Liver (tissue), 9 donors: ENCODE results near the gene KCNMA1. TPM values are rescaled to one million over a fixed set of nuclear protein-coding genes. Genes with fewer than 3 reads are reported as not detected.

ENCODE experiments used
- DNase-seq: peaks from one replicate; pipeline ENCODE4 v3.0.0-alpha.2; 2017; ENCODE audit warnings: low spot score
- H3K27ac ChIP-seq, 2 donors: one replicate each; pipeline ENCODE4 v1.7.0; 2013; ENCODE audit warnings: inconsistent platforms in 2 of 2, low read length in 2 of 2, control low read depth in 1 of 2, low read depth in 1 of 2, mild to moderate bottlenecking in 1 of 2
- H3K27me3 ChIP-seq, 4 donors: one replicate each; pipeline versions ENCODE4 v1.6.1 to v1.7.0; 2013; ENCODE audit warnings: low read length in 3 of 4, inconsistent platforms in 1 of 4, mild to moderate bottlenecking in 1 of 4, moderate library complexity in 1 of 4; ENCODE audit not compliant: control insufficient read depth in 4 of 4, insufficient read depth in 4 of 4
- H3K36me3 ChIP-seq, 4 donors: one replicate each; pipeline versions ENCODE4 v1.6.1 to v1.7.0; 2013; ENCODE audit warnings: low read length in 3 of 4, mild to moderate bottlenecking in 3 of 4, low read depth in 1 of 4, moderate library complexity in 1 of 4; ENCODE audit not compliant: control insufficient read depth in 4 of 4, insufficient read depth in 3 of 4
- H3K4me1 ChIP-seq, 4 donors: one replicate each; pipeline versions ENCODE4 v1.6.1 to v1.7.0; 2013; ENCODE audit warnings: low read length in 3 of 4, mild to moderate bottlenecking in 3 of 4, moderate library complexity in 1 of 4; ENCODE audit not compliant: control insufficient read depth in 4 of 4, insufficient read depth in 4 of 4
- H3K4me3 ChIP-seq, 3 donors: one replicate each; pipeline versions ENCODE4 v1.6.1 to v1.7.0; 2013; ENCODE audit warnings: low read length in 3 of 3, control low read depth in 1 of 3, low read depth in 1 of 3, mild to moderate bottlenecking in 1 of 3
- H3K9ac ChIP-seq, 2 donors: one replicate each; pipeline ENCODE4 v1.7.0; 2013; ENCODE audit warnings: low read length in 2 of 2, mild to moderate bottlenecking in 2 of 2, moderate library complexity in 2 of 2, control low read depth in 1 of 2, low read depth in 1 of 2
- H3K9me3 ChIP-seq, 4 donors: one replicate each; pipeline versions ENCODE4 v1.6.1 to v1.7.0; 2013; ENCODE audit warnings: low read length in 3 of 4; ENCODE audit not compliant: control insufficient read depth in 4 of 4
- EGR1 ChIP-seq, 2 donors: IDR thresholded peaks; 2 replicates each; pipeline ENCODE4 v1.6.1; 2016 to 2018; ENCODE audit warnings: antibody characterized with exemption in 2 of 2, low read depth in 2 of 2
- FOXA1 ChIP-seq: IDR thresholded peaks from 2 replicates; pipeline ENCODE4 v1.6.1; 2016; ENCODE audit warnings: antibody characterized with exemption
- FOXA2 ChIP-seq: IDR thresholded peaks from 2 replicates; pipeline ENCODE4 v1.6.1; 2016; ENCODE audit warnings: antibody characterized with exemption
- GABPA ChIP-seq, 2 donors: IDR thresholded peaks in 1 of 2; conservative IDR thresholded peaks in 1 of 2; 2 replicates each; pipeline ENCODE4 v1.6.1; 2016; ENCODE audit warnings: antibody characterized with exemption in 2 of 2, mild to moderate bottlenecking in 1 of 2, moderate library complexity in 1 of 2
- HNF4A ChIP-seq, 2 donors: conservative IDR thresholded peaks; 2 replicates each; pipeline ENCODE4 v1.6.1; 2016; ENCODE audit warnings: antibody characterized with exemption in 2 of 2, mild to moderate bottlenecking in 2 of 2
- HNF4G ChIP-seq: IDR thresholded peaks from 2 replicates; pipeline ENCODE4 v1.6.1; 2016; ENCODE audit warnings: antibody characterized with exemption
- JUND ChIP-seq, 2 donors: IDR thresholded peaks; 2 replicates each; pipeline ENCODE4 v1.6.1; 2016; ENCODE audit warnings: antibody characterized with exemption in 2 of 2
- NR2F2 ChIP-seq: IDR thresholded peaks from 2 replicates; pipeline ENCODE4 v1.6.1; 2016; ENCODE audit warnings: antibody characterized with exemption
- RAD21 ChIP-seq, 2 donors: IDR thresholded peaks; 2 replicates each; pipeline ENCODE4 v1.6.1; 2016; ENCODE audit warnings: antibody characterized with exemption in 2 of 2, mild to moderate bottlenecking in 2 of 2
- RXRA ChIP-seq, 2 donors: IDR thresholded peaks; 2 replicates each; pipeline ENCODE4 v1.6.1; 2017 to 2018; ENCODE audit warnings: antibody characterized with exemption in 2 of 2, mild to moderate bottlenecking in 1 of 2
- SP1 ChIP-seq: IDR thresholded peaks from 2 replicates; pipeline ENCODE4 v1.6.1; 2018; ENCODE audit warnings: antibody characterized with exemption, mild to moderate bottlenecking
- TAF1 ChIP-seq: conservative IDR thresholded peaks from 2 replicates; pipeline ENCODE4 v1.6.1; 2016; ENCODE audit warnings: antibody characterized with exemption, mild to moderate bottlenecking
- YY1 ChIP-seq: IDR thresholded peaks from 2 replicates; pipeline ENCODE4 v1.6.1; 2016; ENCODE audit warnings: antibody characterized with exemption, mild to moderate bottlenecking
- WGBS: extraction: QIAGEN DNeasy Blood & Tissue Kit; methylation state at CpG from one replicate; pipeline ENCODE4 v1.1.7; 2013; 5-methylcytosine and 5-hydroxymethylcytosine counted together
- polyA plus RNA-seq, 2 donors: library from polyadenylated mRNA; stranded (reverse) in 1 of 2; unstranded in 1 of 2; fragments of 200-250 nt in 1 of 2; fragments of >200 nt in 1 of 2; fragmentation: Nextera tagmentation in 1 of 2; extraction: Ambion mirVana in 1 of 2; gene quantifications; one replicate each; pipeline versions ENCODE4 v1.2.1 to v1.2.3, GENCODE V29; 2013 to 2015
- total RNA-seq, 2 donors: library from RNA; depleted of rRNA; stranded (reverse); fragments of >200 nt; gene quantifications; one replicate each; pipeline ENCODE4 v1.2.3, GENCODE V29; 2014
- TF ChIP-seq, protein P1 (sequence below): IDR thresholded peaks from 2 replicates; pipeline ENCODE4 v1.6.1; 2016; ENCODE audit warnings: antibody characterized with exemption
- TF ChIP-seq, protein P2 (sequence below): IDR thresholded peaks from 2 replicates; pipeline ENCODE4 v1.6.1; 2016; ENCODE audit warnings: antibody characterized with exemption
- TF ChIP-seq, protein P3 (sequence below): fragments of 150-350 bp; IDR thresholded peaks from 2 replicates; pipeline ENCODE4 v1.5.1; 2017; ENCODE audit warnings: improper control_type of control experiment, low read depth, low read length; ENCODE audit not compliant: missing input control
- TF ChIP-seq, protein P4 (sequence below): IDR thresholded peaks from 2 replicates; pipeline ENCODE4 v1.6.1; 2016; ENCODE audit warnings: antibody characterized with exemption, mild to moderate bottlenecking
- TF ChIP-seq, protein P5 (sequence below): IDR thresholded peaks from 2 replicates; pipeline ENCODE4 v1.6.1; 2016; ENCODE audit warnings: antibody characterized with exemption
- donor health status: healthy.
- donor health status: healthy.
- donor health status: healthy.
- donor health status: healthy.
- donor health status: healthy.

KCNMA1 gene
- total and polyA plus RNA-seq, 4 donors: 2.5 to 9.7 (median 4.7) TPM

DNA sequence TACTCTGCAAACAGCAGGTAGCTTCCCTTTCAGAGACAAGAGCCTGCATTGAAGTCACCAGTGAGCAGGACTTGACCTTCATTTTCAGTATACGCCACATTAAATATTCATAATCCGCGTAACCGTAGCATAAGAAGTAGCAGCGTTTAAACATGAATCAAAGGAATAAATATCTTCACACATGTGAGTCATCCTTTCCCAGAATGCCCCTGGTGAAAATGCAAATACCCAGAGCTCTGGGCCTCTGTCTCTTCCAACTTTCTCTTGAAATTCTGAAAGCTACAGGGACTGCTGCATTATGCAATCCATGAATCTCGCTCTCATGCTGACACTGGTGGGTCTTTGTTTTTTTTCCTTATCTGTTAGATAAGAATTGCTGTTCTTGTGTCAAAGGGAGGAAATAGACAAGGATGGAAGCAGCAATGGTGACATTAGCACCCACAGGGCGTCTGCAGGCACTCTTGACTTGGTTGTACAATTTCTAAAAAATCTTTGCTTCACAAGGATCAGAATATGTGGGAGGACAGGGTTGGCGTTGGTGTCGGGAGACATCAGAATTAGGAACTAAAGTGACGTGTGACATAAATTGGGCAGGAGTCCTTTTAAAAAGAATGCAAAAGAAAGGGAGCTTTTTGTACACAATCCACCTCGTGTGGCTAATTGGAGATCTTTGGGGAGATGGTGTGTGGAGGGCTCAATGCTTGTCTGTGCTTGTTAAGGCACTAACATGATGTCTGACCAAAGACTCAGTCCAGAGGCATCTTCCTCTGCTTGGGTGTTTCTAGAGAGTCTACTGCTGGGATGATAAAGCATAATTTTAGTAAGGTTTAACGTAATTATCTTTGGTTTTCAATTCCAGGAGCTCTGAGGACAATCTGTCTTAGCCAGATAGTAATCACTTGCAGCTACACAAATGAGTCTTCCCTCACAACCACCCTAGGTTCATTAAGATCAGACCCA lies 390.3 kb downstream of the KCNMA1 start:
- no peaks in the 10 kb centered on the region for H3K9me3 ChIP-seq
- no peak for DNase-seq

More for the DNA sequence above, 390.3 kb downstream of the KCNMA1 start:
- no peaks in the 10 kb centered on the region for H3K36me3 ChIP-seq
- no peaks in the 10 kb centered on the region for H3K27me3 ChIP-seq
- 35% methylated on average over 12 of the region's 12 CpGs for WGBS
- H3K4me1 ChIP-seq: peaks cover 4 to 61% (median 51%) of the 10 kb centered on the region in 4 donors
- H3K9ac ChIP-seq: no peak overlapping the region
- no peak overlapping the region for H3K4me3 ChIP-seq
- TF ChIP-seq GABPA (IDR thresholded peaks at IDR 0.05 in 1 of 2, conservative IDR thresholded peaks at IDR 0.05 in 1 of 2) (peak in 1 of 2 donors; percentile 31), TAF1 (no peak), EGR1 (IDR thresholded peaks at IDR 0.05; ENCODE audit: low read depth in 2 of 2) (peak in 1 of 2 donors; percentile 47), YY1 (peak; percentile 73), SP1 (peak; percentile 71), JUND (IDR thresholded peaks at IDR 0.05) (peak; percentile 98 to 99), RAD21 (IDR thresholded peaks at IDR 0.05) (peak; percentile 64 to 65), HNF4G (peak; percentile 26), FOXA2 (peak; percentile 72), RXRA (IDR thresholded peaks at IDR 0.05) (peak; percentile 66 to 91), FOXA1 (peak; percentile 58), HNF4A (conservative IDR thresholded peaks at IDR 0.05) (peak; percentile 79 to 89), NR2F2 (peak; percentile 24)
- TF ChIP-seq, protein P1, sequence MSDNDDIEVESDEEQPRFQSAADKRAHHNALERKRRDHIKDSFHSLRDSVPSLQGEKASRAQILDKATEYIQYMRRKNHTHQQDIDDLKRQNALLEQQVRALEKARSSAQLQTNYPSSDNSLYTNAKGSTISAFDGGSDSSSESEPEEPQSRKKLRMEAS: peak; percentile 88
- TF ChIP-seq, protein P2, sequence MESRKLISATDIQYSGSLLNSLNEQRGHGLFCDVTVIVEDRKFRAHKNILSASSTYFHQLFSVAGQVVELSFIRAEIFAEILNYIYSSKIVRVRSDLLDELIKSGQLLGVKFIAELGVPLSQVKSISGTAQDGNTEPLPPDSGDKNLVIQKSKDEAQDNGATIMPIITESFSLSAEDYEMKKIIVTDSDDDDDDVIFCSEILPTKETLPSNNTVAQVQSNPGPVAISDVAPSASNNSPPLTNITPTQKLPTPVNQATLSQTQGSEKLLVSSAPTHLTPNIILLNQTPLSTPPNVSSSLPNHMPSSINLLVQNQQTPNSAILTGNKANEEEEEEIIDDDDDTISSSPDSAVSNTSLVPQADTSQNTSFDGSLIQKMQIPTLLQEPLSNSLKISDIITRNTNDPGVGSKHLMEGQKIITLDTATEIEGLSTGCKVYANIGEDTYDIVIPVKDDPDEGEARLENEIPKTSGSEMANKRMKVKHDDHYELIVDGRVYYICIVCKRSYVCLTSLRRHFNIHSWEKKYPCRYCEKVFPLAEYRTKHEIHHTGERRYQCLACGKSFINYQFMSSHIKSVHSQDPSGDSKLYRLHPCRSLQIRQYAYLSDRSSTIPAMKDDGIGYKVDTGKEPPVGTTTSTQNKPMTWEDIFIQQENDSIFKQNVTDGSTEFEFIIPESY: peak; percentile 86
- TF ChIP-seq, protein P3, sequence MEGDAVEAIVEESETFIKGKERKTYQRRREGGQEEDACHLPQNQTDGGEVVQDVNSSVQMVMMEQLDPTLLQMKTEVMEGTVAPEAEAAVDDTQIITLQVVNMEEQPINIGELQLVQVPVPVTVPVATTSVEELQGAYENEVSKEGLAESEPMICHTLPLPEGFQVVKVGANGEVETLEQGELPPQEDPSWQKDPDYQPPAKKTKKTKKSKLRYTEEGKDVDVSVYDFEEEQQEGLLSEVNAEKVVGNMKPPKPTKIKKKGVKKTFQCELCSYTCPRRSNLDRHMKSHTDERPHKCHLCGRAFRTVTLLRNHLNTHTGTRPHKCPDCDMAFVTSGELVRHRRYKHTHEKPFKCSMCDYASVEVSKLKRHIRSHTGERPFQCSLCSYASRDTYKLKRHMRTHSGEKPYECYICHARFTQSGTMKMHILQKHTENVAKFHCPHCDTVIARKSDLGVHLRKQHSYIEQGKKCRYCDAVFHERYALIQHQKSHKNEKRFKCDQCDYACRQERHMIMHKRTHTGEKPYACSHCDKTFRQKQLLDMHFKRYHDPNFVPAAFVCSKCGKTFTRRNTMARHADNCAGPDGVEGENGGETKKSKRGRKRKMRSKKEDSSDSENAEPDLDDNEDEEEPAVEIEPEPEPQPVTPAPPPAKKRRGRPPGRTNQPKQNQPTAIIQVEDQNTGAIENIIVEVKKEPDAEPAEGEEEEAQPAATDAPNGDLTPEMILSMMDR: no peak
- TF ChIP-seq, protein P4, sequence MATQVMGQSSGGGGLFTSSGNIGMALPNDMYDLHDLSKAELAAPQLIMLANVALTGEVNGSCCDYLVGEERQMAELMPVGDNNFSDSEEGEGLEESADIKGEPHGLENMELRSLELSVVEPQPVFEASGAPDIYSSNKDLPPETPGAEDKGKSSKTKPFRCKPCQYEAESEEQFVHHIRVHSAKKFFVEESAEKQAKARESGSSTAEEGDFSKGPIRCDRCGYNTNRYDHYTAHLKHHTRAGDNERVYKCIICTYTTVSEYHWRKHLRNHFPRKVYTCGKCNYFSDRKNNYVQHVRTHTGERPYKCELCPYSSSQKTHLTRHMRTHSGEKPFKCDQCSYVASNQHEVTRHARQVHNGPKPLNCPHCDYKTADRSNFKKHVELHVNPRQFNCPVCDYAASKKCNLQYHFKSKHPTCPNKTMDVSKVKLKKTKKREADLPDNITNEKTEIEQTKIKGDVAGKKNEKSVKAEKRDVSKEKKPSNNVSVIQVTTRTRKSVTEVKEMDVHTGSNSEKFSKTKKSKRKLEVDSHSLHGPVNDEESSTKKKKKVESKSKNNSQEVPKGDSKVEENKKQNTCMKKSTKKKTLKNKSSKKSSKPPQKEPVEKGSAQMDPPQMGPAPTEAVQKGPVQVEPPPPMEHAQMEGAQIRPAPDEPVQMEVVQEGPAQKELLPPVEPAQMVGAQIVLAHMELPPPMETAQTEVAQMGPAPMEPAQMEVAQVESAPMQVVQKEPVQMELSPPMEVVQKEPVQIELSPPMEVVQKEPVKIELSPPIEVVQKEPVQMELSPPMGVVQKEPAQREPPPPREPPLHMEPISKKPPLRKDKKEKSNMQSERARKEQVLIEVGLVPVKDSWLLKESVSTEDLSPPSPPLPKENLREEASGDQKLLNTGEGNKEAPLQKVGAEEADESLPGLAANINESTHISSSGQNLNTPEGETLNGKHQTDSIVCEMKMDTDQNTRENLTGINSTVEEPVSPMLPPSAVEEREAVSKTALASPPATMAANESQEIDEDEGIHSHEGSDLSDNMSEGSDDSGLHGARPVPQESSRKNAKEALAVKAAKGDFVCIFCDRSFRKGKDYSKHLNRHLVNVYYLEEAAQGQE: peak; percentile 69
- TF ChIP-seq, protein P5, sequence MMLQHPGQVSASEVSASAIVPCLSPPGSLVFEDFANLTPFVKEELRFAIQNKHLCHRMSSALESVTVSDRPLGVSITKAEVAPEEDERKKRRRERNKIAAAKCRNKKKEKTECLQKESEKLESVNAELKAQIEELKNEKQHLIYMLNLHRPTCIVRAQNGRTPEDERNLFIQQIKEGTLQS: peak; percentile 94
- H3K27ac ChIP-seq: peak overlapping the region; percentile 26 to 51
